SKM-1 treated with dmso at 0.1 percent for 144 hours (cell line): ENCODE measurements around the gene ANAPC7.

Source experiments
- DNase-seq: peaks from one replicate; lab custom pipeline; 2025; ENCODE audit not compliant: unreplicated experiment; lab: John Stamatoyannopoulos, UW

ANAPC7 gene

GRCh38 chr12:110373962-110374611 lies 29.4 kb downstream of the ANAPC7 start:
- DNase-seq: no peak

- no peak for DNase-seq
These were observed 30.1 kb downstream of the ANAPC7 start for GRCh38 chr12:110373425-110373824.

GRCh38 chr12:110373025-110373424 lies 30.5 kb downstream of the ANAPC7 start:
- no peak for DNase-seq

- DNase-seq: no peak
These were observed 31.5 kb downstream of the ANAPC7 start for GRCh38 chr12:110372056-110372425.

- DNase-seq: no peak
These were observed 32.0 kb downstream of the ANAPC7 start for GRCh38 chr12:110371408-110372055.

- DNase-seq: no peak
These were observed 32.7 kb downstream of the ANAPC7 start for GRCh38 chr12:110370732-110371231.

GRCh38 chr12:110369992-110370391 lies 33.5 kb downstream of the ANAPC7 start:
- DNase-seq: no peak

GRCh38 chr12:110367181-110367864 lies 36.2 kb downstream of the ANAPC7 start:
- no peak for DNase-seq

- no peak for DNase-seq
These were observed 37.0 kb downstream of the ANAPC7 start for GRCh38 chr12:110366321-110367142.

GRCh38 chr12:110365489-110366320 lies 37.8 kb downstream of the ANAPC7 start:
- DNase-seq: no peak

- DNase-seq: no peak
These were observed 42.3 kb downstream of the ANAPC7 start for GRCh38 chr12:110361216-110361615.

- peak; percentile 37 for DNase-seq
These were observed 45.0 kb downstream of the ANAPC7 start for GRCh38 chr12:110358384-110359097.

- no peak for DNase-seq
These were observed 48.4 kb downstream of the ANAPC7 start for GRCh38 chr12:110355073-110355472.

- DNase-seq: no peak
These were observed 49.2 kb downstream of the ANAPC7 start for GRCh38 chr12:110354172-110354780.

- no peak for DNase-seq
These were observed 50.1 kb downstream of the ANAPC7 start for GRCh38 chr12:110353211-110353965.

- no peak for DNase-seq
These were observed 51.1 kb downstream of the ANAPC7 start for GRCh38 chr12:110352401-110352800.

GRCh38 chr12:110351119-110351518 lies 52.4 kb downstream of the ANAPC7 start:
- DNase-seq: no peak

GRCh38 chr12:110349514-110350151 lies 53.9 kb downstream of the ANAPC7 start:
- DNase-seq: no peak
